K562 (cell line): ENCODE data around the gene SEPHS2. TPM values are rescaled to one million over a fixed set of nuclear protein-coding genes. Genes with fewer than 3 reads are reported as not detected.

Source experiments
- C11orf30 ChIP-seq: fragments of 450-650 bp; IDR thresholded peaks from 2 replicates; pipeline ENCODE4 v1.6.1; 2016; ENCODE audit warnings: low read depth, mild to moderate bottlenecking
- CBFB ChIP-seq: sonication (generic); formaldehyde crosslinking; IDR thresholded peaks from 2 replicates; pipeline ENCODE4 v1.4.0; 2020; ENCODE audit warnings: mild to moderate bottlenecking, missing genetic modification reagents
- CHCHD3 ChIP-seq: fragments of 250-450 bp; sonication (Bioruptor Pico); IDR thresholded peaks from 2 replicates; pipeline ENCODE4 v2.1.2; 2022; ENCODE audit warnings: mild to moderate bottlenecking
- E2F3 ChIP-seq: fragments of 250-450 bp; sonication (Bioruptor Pico); IDR thresholded peaks from 2 replicates; pipeline ENCODE4 v1.4.0; 2020; ENCODE audit warnings: mild to moderate bottlenecking
- HLTF ChIP-seq: fragments of 450-650 bp; IDR thresholded peaks from 2 replicates; pipeline ENCODE4 v1.6.1; 2016
- HNRNPH1 ChIP-seq: fragments of 200-400 bp; formaldehyde crosslinking; optimal IDR thresholded peaks from 2 replicates; pipeline ENCODE3; 2017; ENCODE audit warnings: low read depth, mild to moderate bottlenecking, low read length, moderate library complexity
- HNRNPK ChIP-seq: fragments of 200-400 bp; formaldehyde crosslinking; IDR thresholded peaks from one replicate; pipeline ENCODE4 v1.6.1; 2018; ENCODE audit warnings: mild to moderate bottlenecking, low read depth, low read length; ENCODE audit not compliant: poor library complexity, severe bottlenecking
- KHSRP ChIP-seq: fragments of 450-650 bp; IDR thresholded peaks from 2 replicates; pipeline ENCODE4 v1.6.1; 2017
- NBN ChIP-seq: fragments of 450-650 bp; IDR thresholded peaks from 2 replicates; pipeline ENCODE4 v1.6.1; 2016; ENCODE audit warnings: low read depth, mild to moderate bottlenecking
- NR1H2 ChIP-seq: sonication (generic); formaldehyde crosslinking; IDR thresholded peaks from 2 replicates; pipeline ENCODE4 v1.4.0; 2020; ENCODE audit warnings: mild to moderate bottlenecking, missing genetic modification reagents
- NR2F6 ChIP-seq: fragments of 450-650 bp; formaldehyde crosslinking; IDR thresholded peaks from 2 replicates; pipeline ENCODE4 v1.4.0; 2020; ENCODE audit warnings: mild to moderate bottlenecking
- POLR2B ChIP-seq: fragments of 450-650 bp; IDR thresholded peaks from 2 replicates; pipeline ENCODE4 v1.6.1; 2018; ENCODE audit warnings: low read depth; ENCODE audit not compliant: partially characterized antibody
- PRPF4 ChIP-seq: fragments of 200-400 bp; formaldehyde crosslinking; IDR thresholded peaks from one replicate; pipeline ENCODE4 v1.6.1; 2017; ENCODE audit warnings: low read length, low read depth, mild to moderate bottlenecking; ENCODE audit not compliant: insufficient read depth, poor library complexity, severe bottlenecking
- RBM25 ChIP-seq: fragments of 200-400 bp; formaldehyde crosslinking; IDR thresholded peaks from 2 replicates; pipeline ENCODE4 v1.6.1; 2018; ENCODE audit warnings: low read length, low read depth, moderate library complexity; ENCODE audit not compliant: severe bottlenecking
- SETDB1 ChIP-seq: IDR thresholded peaks from one replicate; pipeline ENCODE4 v1.6.1; 2012; ENCODE audit warnings: low read length, control low read depth, inconsistent platforms
- SNIP1 ChIP-seq: fragments of 450-650 bp; IDR thresholded peaks from 2 replicates; pipeline ENCODE4 v1.7.1; 2017; ENCODE audit warnings: low read depth, mild to moderate bottlenecking
- SRF ChIP-seq, 2 experiments: fragments of 250-450, 450-650 bp in 1 of 2; sonication (Bioruptor Pico) in 1 of 2; sonication (generic) in 1 of 2; formaldehyde crosslinking; IDR thresholded peaks; 2 replicates each; pipeline versions ENCODE4 v1.5.0 to v1.5.1; 2020 to 2022; ENCODE audit warnings: mild to moderate bottlenecking in 1 of 2, missing genetic modification reagents in 1 of 2
- TOE1 ChIP-seq, 2 experiments: fragments of 450-650 bp in 1 of 2; sonication (generic) in 1 of 2; formaldehyde crosslinking in 1 of 2; IDR thresholded peaks; 2 replicates each; pipeline versions ENCODE4 v1.7.1 to v1.8.0; 2016 to 2022; ENCODE audit warnings: borderline replicate concordance in 2 of 2, mild to moderate bottlenecking in 2 of 2, antibody characterized with exemption in 1 of 2, inconsistent platforms in 1 of 2, low read depth in 1 of 2, missing genetic modification reagents in 1 of 2, moderate library complexity in 1 of 2
- ZNF551 ChIP-seq: fragments of 250-450 bp; sonication (Bioruptor Pico); IDR thresholded peaks from 2 replicates; pipeline ENCODE4 v1.5.0; 2021; ENCODE audit warnings: mild to moderate bottlenecking, moderate library complexity
- ZNF584 ChIP-seq: fragments of 200-800 bp; sonication (Bioruptor generic); IDR thresholded peaks from 2 replicates; pipeline ENCODE4 v1.6.1; 2016; ENCODE audit warnings: low read depth, mild to moderate bottlenecking, missing genetic modification characterization, missing compliant biosample characterization
- ZSCAN29 ChIP-seq: fragments of 450-650 bp; IDR thresholded peaks from 2 replicates; pipeline ENCODE4 v1.6.1; 2017
- polyA plus RNA-seq, 8 experiments: library from polyadenylated mRNA; depleted of rRNA in 4 of 8; stranded (reverse) in 5 of 8; unstranded in 3 of 8; fragments of >200 nt; fragmentation: Nextera tagmentation in 2 of 8; fragmentation: Illumina TruSeq in 1 of 8; extraction: Ambion mirVana in 2 of 8; extraction: Trizol in 1 of 8; gene quantifications; 2 replicates each; pipeline versions ENCODE4 v1.2.1 to v1.2.3, GENCODE V29; 2011 to 2014; ENCODE audit warnings: inconsistent platforms in 1 of 8, missing spikeins in 1 of 8
- total RNA-seq, 7 experiments: library from RNA; depleted of rRNA in 6 of 7; stranded (reverse); fragments of >200 nt in 6 of 7; fragmentation: Illumina TruSeq in 2 of 7; extraction: Trizol in 2 of 7; gene quantifications; 2 replicates each; pipeline versions ENCODE4 v1.2.1 to v1.2.3, GENCODE V29; 2011 to 2021; ENCODE audit warnings: low replicate concordance in 1 of 7
- TF ChIP-seq, protein P1 (sequence below): sonication (generic); formaldehyde crosslinking; IDR thresholded peaks from 2 replicates; pipeline ENCODE4 v1.8.0; 2022; ENCODE audit warnings: mild to moderate bottlenecking, missing genetic modification reagents
- TF ChIP-seq, protein P2 (sequence below): fragments of 250-450 bp; sonication (Bioruptor Pico); IDR thresholded peaks from 2 replicates; pipeline ENCODE4 v1.9.0; 2021; ENCODE audit warnings: mild to moderate bottlenecking, inconsistent platforms

Gene SEPHS2
- total and polyA plus RNA-seq, 9 of the 15 experiments (the other 6 are each of a cell fraction or from before 2014, with no cell fraction given): 20.9 to 90.6 (median 43.4) TPM

DNA sequence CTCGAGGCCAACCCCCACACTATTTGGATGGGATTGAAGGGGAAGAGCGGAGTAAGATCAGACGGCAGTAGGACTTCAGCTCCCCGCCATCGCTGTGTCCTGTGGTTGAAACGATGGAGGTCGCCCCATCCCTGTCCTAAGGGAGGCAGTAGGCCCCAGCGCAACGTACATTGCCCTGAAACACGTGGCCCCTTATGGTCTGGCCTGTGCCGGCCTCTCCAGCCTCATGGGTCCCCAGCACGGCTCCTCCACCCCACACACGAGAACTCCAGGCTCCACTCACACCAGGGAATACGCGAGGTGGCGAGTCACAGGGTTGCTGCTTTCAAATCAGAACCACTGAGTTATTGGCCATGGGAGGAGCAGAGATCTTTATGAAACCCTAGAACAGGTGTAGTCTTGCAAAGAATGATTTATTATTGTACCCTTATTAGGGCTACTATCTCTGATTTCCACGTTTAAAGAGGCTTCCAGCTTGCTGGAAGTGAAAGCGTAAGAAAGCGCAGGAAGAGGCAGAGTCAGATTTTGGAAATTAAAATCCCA is 15.2 kb downstream of the SEPHS2 start (continued):
- TF ChIP-seq E2F3 (peak; percentile 20; the same call in 1 of the 2 replicates), KHSRP (no peak), C11orf30 (no peak), CHCHD3 (no peak), HNRNPK (no peak), TOE1 (IDR thresholded peaks at IDR 0.05; ENCODE audit: borderline replicate concordance) (peak; percentile 27; the same call in 1 of the 2 replicates), TOE1 (CRISPR knock-in tag; IDR thresholded peaks at IDR 0.05; ENCODE audit: borderline replicate concordance, low read depth) (no peak), HNRNPH1 (no peak), NBN (peak; percentile 7; the same call in 1 of the 2 replicates), POLR2B (no peak), ZSCAN29 (no peak; the same call in 1 of the 2 replicates), HLTF (no peak), SNIP1 (no peak), SETDB1 (no peak), NR1H2 (CRISPR knock-in tag) (peak; percentile 40; the same call in 1 of the 2 replicates), NR2F6 (CRISPR knock-in tag) (no peak), ZNF584 (CRISPR knock-in tag) (no peak), RBM25 (no peak), SRF (CRISPR knock-in tag; IDR thresholded peaks at IDR 0.05) (no peak), ZNF551 (CRISPR knock-in tag) (no peak), CBFB (CRISPR knock-in tag) (peak; percentile 77; the same call in 1 of the 2 replicates), PRPF4 (no peak)
- TF ChIP-seq, protein P1, sequence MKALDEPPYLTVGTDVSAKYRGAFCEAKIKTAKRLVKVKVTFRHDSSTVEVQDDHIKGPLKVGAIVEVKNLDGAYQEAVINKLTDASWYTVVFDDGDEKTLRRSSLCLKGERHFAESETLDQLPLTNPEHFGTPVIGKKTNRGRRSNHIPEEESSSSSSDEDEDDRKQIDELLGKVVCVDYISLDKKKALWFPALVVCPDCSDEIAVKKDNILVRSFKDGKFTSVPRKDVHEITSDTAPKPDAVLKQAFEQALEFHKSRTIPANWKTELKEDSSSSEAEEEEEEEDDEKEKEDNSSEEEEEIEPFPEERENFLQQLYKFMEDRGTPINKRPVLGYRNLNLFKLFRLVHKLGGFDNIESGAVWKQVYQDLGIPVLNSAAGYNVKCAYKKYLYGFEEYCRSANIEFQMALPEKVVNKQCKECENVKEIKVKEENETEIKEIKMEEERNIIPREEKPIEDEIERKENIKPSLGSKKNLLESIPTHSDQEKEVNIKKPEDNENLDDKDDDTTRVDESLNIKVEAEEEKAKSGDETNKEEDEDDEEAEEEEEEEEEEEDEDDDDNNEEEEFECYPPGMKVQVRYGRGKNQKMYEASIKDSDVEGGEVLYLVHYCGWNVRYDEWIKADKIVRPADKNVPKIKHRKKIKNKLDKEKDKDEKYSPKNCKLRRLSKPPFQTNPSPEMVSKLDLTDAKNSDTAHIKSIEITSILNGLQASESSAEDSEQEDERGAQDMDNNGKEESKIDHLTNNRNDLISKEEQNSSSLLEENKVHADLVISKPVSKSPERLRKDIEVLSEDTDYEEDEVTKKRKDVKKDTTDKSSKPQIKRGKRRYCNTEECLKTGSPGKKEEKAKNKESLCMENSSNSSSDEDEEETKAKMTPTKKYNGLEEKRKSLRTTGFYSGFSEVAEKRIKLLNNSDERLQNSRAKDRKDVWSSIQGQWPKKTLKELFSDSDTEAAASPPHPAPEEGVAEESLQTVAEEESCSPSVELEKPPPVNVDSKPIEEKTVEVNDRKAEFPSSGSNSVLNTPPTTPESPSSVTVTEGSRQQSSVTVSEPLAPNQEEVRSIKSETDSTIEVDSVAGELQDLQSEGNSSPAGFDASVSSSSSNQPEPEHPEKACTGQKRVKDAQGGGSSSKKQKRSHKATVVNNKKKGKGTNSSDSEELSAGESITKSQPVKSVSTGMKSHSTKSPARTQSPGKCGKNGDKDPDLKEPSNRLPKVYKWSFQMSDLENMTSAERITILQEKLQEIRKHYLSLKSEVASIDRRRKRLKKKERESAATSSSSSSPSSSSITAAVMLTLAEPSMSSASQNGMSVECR: no peak
- TF ChIP-seq, protein P2, sequence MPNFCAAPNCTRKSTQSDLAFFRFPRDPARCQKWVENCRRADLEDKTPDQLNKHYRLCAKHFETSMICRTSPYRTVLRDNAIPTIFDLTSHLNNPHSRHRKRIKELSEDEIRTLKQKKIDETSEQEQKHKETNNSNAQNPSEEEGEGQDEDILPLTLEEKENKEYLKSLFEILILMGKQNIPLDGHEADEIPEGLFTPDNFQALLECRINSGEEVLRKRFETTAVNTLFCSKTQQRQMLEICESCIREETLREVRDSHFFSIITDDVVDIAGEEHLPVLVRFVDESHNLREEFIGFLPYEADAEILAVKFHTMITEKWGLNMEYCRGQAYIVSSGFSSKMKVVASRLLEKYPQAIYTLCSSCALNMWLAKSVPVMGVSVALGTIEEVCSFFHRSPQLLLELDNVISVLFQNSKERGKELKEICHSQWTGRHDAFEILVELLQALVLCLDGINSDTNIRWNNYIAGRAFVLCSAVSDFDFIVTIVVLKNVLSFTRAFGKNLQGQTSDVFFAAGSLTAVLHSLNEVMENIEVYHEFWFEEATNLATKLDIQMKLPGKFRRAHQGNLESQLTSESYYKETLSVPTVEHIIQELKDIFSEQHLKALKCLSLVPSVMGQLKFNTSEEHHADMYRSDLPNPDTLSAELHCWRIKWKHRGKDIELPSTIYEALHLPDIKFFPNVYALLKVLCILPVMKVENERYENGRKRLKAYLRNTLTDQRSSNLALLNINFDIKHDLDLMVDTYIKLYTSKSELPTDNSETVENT (CRISPR knock-in tag): 0 out of 2 replicates have a peak, but pooled peaks have one; percentile 28
